Skeletal muscle cell (primary cell): ENCODE measurements around the gene PBOV1.
"Not testable (repeated sequence)": the region's sequence is repeated elsewhere in the genome, so short reads cannot be mapped to it uniquely, and the experiment has no call there.

Source experiments
- DNase-seq: peaks from one replicate; pipeline ENCODE4 v3.0.0-alpha.2; 2010; ENCODE audit warnings: low read depth
- H3K4me3 ChIP-seq: 2 replicates; pipeline ENCODE4 v1.5.1; 2011; ENCODE audit warnings: low read depth, mild to moderate bottlenecking, control low read depth, low read length, moderate library complexity

PBOV1 gene

GRCh38 chr6:138212530-138212929 lies 5.8 kb downstream of the PBOV1 start:
- H3K4me3 ChIP-seq, DNase-seq: not testable (repeated sequence)

GRCh38 chr6:138211601-138212000 lies 6.7 kb downstream of the PBOV1 start:
- DNase-seq: no peak

GRCh38 chr6:138211048-138211581 lies 7.2 kb downstream of the PBOV1 start:
- no peak for DNase-seq
- H3K4me3 ChIP-seq: no peak overlapping the region

More at GRCh38 chr6:138211601-138212000, 6.7 kb downstream of the PBOV1 start:
- no peak overlapping the region for H3K4me3 ChIP-seq

DNA sequence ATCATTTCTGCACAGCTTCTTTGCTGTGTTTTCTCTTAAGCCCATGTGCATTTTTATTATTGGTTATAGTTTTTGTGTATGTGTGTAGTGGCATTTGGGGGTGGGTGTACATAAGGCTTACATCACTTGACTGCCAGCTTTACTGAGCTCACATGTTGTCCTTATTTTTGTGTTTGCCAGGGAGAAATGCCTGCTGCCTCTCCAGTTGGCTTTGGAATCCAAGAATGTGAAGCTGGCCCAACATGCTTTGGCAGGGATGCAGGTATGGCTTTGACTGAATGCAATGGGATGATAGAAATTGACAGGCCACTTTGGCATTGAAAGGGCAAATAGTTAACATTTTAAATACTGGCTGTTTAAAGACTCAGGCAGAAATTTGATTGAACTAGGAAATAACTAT lies 11.4 kb downstream of the PBOV1 start:
- DNase-seq: no peak

DNA sequence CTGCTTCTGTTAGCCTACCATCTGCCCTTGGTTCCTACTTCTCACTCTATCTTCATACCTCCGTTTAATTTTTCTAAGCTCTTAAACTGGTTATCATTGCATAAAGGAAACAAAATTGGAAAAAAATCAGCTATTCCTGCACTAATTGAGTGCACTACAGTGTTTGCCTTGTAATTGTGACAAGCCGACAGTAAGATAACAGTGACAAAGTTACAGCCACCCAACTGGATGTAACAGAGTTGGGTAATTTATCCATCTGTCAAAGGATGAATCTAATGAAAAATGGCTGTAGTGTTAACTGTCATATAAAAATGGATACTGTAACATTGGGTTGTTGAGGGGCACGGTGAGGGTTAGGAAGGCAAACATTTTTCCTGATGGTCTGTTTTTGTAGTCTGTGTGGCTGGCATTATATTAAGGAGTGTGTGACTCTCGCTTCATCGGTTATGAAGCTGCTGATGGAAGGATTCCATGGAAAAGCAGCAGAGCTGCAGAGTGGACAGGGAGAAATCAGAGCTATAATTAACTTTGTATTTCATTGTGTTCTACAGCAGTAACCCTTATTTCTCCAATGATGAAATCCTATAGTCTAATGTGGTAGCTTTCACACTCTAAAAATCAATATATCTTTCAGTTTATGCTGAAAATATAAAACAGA lies 12.7 kb downstream of the PBOV1 start:
- H3K4me3 ChIP-seq: no peak overlapping the region
- no peak for DNase-seq

More for the DNA sequence above, 11.4 kb downstream of the PBOV1 start:
- no peak overlapping the region for H3K4me3 ChIP-seq

GRCh38 chr6:138204792-138205384 lies 13.4 kb downstream of the PBOV1 start:
- no peak for DNase-seq

DNA sequence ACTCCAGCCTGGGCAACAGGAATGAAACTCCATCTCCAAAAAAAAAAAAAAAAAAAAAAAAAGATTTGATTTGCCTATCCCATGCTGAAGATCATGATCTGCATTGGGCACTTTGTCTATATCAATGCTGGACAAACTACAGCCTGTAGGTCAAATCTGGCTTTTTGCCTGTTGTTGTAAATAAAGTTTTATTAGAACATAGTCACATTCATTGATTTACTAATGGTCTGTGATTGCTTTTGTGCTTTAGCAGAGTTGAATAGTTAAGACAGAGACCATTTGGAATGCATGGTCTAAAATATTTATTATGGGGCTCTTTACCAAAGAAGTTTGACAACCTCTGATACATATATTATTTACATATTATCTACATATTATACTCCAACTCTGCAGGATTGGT lies 14.0 kb downstream of the PBOV1 start:
- no peak for DNase-seq
- no peak overlapping the region for H3K4me3 ChIP-seq

More at GRCh38 chr6:138204792-138205384, 13.4 kb downstream of the PBOV1 start:
- no peak overlapping the region for H3K4me3 ChIP-seq

DNA sequence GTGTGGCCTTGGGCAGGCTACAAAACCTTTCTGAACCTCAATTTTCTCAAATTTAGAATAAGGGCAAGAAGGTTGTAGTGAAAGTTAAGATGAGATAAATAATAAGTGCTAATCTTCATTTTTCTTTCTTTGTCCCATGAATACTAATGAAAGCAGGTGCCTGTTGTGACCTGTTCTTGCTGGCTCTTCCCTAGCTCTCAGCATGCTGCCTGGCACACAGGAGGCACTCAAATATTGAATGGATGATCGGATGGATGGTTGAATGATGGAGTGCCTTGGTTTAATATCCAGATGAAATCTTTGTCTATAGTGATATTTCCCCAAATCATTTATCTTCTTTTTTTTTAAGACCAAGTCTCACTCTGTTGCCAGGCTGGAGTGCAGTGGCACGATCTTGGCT lies 15.0 kb downstream of the PBOV1 start:
- no peak for DNase-seq
- H3K4me3 ChIP-seq: no peak overlapping the region

DNA sequence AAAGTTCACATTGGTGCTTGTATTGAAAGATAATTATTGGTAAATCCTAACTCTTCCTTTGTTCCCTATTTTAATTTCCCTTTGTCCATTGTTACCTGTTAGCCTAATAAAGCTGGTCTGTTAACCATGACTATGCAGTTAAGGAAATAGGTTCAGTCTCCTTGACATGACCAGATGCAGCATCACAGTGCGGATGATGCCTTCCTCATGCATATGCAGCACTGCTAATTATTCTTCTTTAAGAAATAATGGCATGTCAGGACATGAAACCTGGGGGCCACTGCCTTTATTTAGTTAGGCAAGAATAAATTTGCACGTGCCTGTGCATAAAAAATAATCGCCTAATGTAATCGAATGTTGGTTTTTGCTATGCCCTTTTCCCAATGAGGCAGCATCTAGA lies 16.5 kb downstream of the PBOV1 start:
- no peak overlapping the region for H3K4me3 ChIP-seq
- no peak for DNase-seq

GRCh38 chr6:138198430-138199091 lies 19.7 kb downstream of the PBOV1 start:
- DNase-seq: no peak
- H3K4me3 ChIP-seq: no peak overlapping the region

- no peak for DNase-seq
- H3K4me3 ChIP-seq: no peak overlapping the region
Observed at GRCh38 chr6:138197570-138197969, 20.7 kb downstream of the PBOV1 start.

GRCh38 chr6:138196122-138196738 lies 22.1 kb downstream of the PBOV1 start:
- no peak overlapping the region for H3K4me3 ChIP-seq
- no peak for DNase-seq

GRCh38 chr6:138194287-138194686 lies 24.0 kb downstream of the PBOV1 start:
- no peak for DNase-seq
- H3K4me3 ChIP-seq: no peak overlapping the region

DNA sequence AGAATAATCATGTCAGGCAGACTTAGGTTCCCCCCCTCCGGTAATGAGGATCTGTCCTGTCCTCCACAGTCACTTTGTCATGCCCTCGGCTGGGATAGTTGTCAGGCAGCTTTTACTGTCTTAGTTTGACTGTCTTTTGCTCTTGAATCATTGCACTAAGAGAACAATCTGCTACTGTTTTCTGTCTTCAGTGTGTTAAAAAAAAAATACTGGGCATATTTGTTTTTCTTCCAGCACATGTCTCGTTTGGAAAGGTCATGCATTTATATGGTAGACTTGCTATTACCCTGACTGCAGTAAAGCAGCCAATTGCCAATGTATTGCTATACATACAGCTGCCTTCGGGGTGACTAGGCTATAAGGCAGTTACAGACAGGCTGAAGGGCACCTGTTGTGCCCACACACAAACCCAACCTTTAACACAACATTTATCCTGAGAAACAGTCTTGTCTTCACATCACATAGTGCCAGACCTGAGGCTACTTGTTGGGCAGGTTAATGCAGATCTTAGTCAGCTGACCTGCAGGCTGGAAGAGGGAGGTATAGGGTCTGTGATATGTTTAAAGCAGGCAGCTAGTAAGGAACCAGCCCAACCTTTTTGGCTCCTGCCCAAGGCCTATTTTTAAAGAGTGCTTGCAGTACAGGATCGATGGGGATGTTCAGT lies 29.9 kb downstream of the PBOV1 start:
- no peak for DNase-seq
- no peak overlapping the region for H3K4me3 ChIP-seq

- no peak overlapping the region for H3K4me3 ChIP-seq
- DNase-seq: no peak
Observed at GRCh38 chr6:138187156-138187555, 31.1 kb downstream of the PBOV1 start.

- H3K4me3 ChIP-seq: no peak overlapping the region
- DNase-seq: no peak
Observed at GRCh38 chr6:138184230-138184629, 34.1 kb downstream of the PBOV1 start.

DNA sequence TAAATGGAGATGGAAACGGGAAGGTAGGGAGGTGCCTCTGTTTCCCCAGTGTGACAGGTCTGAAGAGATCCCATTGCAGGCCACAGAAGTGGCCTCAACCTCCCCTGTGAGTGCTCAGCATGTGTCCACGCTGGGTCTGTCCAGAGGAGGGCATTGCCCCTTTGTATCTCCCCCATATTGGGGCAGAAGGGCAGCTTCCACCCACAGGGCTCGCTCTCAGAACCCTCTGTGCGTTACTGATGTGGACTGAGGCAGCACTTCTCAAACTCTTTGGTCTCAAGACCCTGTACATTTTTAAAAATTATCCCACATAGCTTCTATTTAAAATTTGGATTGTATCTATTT lies 34.5 kb downstream of the PBOV1 start:
- DNase-seq: no peak

GRCh38 chr6:138182939-138183789 lies 35.1 kb downstream of the PBOV1 start:
- DNase-seq: no peak
- no peak overlapping the region for H3K4me3 ChIP-seq

More for the DNA sequence above, 34.5 kb downstream of the PBOV1 start:
- no peak overlapping the region for H3K4me3 ChIP-seq
